Measurements from ENCODE around the gene PFKFB1.

Gene PFKFB1

DNA sequence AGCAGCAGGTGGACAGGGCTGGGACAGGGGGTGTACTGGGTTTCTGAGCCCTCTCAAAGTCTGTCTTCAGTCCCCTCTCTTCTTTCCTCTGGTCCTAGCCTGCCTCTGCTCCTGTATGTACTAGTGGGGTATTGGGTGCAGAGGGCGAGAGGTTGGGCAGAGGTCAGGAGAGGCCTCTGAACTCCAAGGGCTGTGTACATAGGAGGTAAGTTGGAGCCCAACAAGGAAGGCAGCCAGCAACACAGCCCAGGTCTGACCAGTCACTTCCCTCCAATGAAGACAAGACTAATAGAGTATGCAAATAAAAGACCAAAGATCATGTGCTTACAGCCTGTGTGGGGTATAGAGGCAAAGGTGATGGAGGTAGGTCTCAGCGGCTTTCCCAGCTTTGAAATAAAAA, at the start of gene PFKFB1:
PFKFB1 (minus strand) TSS at position 90 of the 400 bp plus-strand sequence. CDS start 181 bp downstream, outside the sequence.
- DNase-seq, result no peak

DNA sequence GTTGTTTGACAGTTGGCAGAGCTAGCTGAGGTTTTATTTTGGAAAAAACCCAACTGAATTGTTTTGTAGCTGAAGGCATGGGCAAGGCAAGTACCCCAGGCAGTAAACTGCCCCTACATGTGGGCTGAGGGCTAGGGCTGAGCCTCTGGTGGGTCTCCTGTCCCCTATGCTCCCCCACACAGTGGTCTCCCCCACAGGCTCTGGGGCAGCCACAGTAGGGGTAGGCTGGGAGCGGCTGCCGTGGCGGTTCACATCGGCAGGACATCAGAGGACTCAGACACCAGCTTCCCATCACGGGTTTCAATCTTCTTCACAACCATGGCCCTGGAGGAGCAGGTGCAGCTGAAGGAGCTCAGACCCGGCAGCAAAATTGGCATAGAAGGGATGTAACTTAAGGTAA, 47.5 kb upstream of the PFKFB1 start:
- DNase-seq, result no peak

DNA sequence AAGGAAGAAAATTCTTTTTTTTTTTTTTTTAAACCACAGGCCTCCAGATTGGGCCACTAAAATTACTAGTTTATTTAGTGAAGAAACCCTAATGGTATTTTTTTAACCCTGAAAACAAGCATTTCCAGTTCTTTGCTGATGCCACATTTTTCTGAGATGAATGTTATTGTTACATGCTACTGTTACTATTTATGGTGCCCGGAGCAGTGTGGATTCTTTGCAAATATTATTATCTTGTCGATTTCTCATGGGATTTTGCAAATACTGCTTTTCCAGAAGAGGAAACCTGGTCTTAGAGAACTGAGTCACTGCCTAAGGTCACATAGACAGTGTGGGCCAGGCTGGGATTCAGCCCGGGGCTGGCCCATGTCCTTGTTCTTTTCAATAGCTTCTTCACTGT, 45.5 kb upstream of the PFKFB1 start:
- no peak for DNase-seq

DNA sequence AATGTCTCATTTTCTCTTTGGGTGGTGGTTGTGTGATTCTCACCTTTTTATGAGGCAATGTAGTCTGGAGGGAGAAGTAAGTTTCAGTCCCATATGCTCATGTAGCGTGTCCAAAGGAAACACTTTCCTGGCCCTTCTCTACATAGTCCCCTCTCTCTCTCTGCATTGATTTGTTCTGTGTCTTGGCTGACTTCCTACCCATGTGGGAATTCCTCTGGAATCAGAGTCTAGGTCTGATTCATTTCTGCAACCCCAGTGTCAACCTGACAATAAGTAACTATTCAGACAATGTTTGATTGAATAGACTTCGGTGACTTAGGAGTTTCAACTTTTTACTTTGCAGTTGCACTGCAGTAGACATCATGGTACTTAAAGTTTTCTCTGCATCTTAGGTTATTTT, 39.4 kb upstream of the PFKFB1 start:
- no peak for DNase-seq

DNA sequence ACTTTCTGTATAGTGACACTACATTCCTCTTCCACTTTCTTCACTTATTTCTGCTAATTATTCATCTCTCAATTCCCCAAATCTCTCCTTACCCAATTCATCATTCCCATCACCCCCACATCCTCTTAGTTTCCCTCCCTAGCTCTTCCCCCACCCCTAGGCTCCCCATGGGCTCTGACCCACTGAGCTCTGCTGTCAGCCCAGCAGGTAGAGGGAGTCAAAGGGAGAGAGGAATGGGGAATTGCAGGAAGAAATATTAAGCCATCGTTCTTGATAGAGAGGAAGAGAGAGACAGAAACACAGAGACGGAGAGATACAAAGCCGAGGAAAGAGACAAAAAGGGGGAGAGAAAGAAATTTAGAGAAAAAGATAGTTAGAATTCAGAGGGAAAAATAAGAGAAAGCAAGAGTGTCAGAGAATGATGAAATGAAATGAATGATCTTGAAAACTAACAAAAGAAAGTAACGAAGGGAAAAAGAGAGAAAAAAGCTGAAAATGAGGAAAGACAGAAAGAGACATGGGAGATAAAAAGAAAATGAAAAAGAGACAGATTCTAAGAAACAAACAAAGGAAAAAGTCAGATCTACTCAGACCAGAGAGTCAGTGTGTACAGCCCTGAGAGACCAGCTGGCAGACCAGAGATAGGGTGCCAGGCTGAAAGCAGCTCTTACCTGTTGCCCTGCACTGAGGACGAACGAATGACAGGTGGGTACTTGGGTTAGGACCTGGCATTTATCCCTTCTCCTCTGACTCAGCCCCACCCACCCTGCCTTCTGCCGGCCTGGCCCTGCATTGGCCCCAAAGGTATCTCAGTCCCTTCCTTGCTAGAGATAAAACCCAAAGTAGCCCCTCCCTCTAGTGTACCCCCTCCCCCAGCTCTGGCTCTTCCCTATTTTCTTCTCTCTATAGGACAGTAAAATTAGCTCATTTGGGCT, 36.5 kb upstream of the PFKFB1 start, which contains the start of gene ALAS2:
ALAS2 (minus strand) TSS at position 707 of the 935 bp plus-strand sequence. CDS start 4,977 bp downstream, outside the sequence.
- DNase-seq, result no peak

DNA sequence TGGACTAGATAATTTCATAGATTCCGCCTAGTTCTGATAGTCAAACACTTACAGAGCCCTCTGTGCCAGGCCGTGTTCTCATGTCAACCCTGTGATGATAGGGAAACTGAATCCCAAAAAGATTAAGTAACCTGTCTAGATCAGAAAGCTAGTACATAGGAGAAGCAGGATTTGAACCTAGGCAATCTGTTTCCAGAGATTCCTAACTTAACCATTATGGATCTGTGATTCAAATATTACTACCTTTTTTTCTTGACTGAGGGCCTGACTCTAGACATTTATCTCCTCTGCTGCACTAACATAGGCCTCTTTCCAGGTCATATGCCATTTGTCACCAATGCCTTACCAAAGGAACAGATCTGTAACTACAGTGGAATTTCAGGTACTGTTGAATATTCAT, 35.3 kb upstream of the PFKFB1 start:
- DNase-seq, result no peak

DNA sequence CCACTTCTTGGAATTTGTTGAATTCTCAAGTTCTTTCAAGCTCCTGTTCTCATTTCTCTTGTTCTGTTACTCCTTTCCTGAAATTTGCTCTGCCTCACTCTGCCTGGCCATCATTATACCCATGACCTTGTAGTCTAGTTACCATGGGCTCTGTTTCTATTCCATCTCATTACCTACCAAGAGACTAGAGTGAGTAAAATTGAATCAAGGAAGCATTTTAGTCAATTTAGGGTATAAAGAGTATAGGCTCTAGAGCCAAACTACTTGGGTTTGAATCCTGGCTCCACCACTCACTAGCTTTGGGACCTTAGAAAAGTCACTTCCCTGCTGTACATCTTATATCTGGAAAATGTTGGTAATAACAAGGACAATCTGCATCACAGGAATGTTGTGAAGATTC, 34.6 kb upstream of the PFKFB1 start:
- no peak for DNase-seq

DNA sequence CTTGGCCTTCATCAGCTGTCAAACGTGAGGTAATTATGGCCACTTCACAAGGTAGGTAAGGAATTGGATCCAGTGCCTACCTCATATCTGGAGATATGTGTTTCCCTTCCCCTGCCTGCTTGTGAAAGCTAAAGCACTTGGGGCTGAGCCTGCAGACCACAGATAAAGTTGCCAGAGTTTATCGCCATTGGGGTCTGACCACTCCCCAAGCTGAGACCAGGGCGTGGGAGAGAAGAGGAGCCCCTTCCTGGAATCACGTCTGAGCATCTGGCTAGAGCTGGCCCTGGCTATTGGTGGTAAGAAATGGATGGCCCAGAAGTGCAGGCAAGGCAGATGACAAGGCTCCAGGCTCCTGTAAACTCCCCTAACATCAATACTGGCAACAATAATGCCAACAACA, 34.1 kb upstream of the PFKFB1 start:
- DNase-seq, result no peak

DNA sequence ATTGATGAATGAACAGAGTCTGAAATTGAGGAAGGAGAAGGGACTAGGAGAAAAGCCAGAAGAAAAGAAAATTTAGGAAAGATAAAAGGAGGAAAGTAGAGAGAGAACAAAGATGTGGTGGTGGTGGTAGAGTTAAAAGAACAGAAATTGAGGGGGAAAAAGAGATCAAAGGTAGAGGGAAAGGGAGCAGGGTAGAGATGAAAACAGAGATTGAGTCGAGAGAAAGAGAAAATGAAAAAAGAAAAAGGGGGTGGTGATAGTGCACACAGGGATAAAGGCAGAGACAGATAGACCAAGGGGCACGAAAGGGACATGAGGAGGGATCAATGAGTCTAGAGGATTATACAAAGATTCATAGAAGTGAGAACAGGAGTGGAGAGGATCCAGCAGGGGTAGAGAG, 32.9 kb upstream of the PFKFB1 start:
- DNase-seq, result no peak

DNA sequence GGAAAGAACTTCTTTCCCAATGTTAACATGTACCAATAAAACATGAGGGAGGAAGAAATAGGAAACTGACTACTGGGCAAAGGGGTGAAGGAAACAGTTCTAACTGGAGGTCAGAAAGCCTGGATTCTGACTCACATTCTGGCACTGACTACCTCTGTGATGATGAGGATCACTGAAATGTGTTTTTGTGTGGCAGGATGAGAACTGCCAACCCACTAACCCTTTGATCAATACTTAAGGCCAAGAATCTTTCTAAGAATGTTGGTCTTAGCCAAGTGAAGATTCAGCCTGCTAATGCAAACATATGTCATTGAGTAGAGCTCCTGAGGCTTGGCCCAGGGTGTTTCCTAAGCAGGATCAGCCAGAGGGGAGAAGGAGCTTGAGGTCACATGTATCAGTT, 32.2 kb upstream of the PFKFB1 start:
- no peak for DNase-seq

DNA sequence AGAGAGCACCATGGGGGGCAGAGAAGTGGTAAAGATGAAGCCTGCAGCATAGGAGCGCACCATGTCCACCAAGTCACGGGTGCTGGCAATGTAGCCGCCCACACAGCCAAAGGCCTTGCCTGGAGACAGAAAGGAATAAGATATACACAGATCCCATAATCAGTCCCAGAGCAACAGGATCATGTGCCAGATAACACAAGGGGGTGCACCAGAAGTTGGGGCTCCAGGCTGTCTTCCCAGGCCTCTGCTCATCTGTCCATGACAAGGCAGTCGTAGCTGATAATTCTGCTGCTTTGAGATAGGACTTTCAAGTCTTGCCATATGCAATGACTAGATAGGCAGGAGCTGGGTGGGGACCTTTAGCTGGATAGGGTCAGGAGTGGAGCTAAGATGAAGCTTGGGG, 20.9 kb upstream of the PFKFB1 start:
- no peak for DNase-seq

DNA sequence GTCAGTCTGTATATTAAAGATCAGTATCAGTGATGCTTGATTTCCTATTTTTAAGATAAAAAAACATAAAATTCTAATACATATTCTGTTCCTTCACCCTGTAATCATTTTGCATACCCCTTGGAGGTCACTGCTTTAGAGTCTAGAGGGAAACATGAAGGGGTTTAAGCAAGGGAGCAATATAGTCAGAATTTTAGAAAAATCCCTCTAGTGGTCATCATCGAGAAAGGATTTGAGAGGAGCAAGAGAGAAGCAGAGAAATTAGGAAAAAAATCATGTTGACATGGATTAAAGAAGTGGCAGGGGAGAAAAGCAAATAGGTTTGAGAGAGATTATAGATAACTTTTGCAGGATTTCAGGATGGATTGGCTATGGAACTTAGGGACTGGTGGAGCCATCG, 17.3 kb upstream of the PFKFB1 start:
- peak in 1 of 3 experiments; percentile 5 for DNase-seq

DNA sequence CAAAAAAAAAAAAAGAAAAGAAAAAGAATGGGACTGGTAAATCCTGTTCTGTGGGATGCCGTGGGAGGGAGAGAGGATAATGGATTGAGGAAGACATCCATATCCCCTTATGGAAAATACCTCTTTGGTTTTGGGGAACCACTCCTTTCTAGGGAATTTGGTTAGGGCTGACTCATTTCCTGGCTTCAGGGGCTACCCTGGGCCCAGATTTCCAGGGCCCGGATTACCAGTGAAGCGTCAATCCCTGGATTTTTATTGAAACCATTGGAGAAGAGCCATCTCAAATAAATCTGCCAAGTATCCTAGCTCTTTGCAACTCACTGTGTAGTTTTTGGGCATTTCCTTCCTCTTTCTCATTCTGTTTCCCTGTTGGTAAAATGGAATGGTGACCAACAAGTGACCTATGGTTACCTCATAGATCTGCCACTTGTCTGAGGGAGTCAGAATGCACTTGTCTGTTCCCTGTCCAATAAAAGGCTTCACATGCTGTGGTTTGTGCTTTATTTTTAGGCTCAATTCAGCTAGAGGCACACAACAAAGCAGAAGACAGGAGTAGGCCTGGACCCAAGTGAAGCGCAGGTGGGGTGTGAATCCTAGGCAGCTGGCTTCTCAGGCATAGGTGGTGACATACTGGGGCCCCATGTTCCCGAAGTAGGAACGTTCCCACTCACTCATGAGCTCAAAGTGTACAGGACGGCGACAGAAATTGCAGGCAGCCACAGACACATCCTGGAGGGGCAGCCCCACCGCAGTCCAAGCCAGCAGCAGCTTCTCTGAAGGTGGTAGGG, 14.8 kb upstream of the PFKFB1 start:
- no peak for DNase-seq

DNA sequence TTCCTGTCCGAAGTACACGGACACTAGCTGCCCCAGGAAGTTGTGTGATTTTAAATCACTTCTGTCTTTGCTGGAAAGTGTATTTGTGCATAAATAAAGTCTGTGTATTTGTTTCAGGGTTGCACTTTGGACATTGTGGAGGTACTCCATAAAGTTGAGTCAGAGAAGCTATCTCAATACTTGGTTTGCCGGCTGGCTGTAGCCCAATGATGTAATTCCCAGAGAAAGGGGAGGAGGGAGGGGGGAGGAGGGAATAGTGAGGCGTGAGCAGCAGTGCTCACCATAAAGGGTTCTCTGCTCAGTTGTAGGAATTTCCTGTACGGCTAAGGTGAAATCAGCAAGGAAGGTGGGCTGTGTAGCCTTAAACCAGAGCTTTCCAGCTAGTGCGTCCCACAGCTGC, 13.7 kb upstream of the PFKFB1 start:
- no peak for DNase-seq

DNA sequence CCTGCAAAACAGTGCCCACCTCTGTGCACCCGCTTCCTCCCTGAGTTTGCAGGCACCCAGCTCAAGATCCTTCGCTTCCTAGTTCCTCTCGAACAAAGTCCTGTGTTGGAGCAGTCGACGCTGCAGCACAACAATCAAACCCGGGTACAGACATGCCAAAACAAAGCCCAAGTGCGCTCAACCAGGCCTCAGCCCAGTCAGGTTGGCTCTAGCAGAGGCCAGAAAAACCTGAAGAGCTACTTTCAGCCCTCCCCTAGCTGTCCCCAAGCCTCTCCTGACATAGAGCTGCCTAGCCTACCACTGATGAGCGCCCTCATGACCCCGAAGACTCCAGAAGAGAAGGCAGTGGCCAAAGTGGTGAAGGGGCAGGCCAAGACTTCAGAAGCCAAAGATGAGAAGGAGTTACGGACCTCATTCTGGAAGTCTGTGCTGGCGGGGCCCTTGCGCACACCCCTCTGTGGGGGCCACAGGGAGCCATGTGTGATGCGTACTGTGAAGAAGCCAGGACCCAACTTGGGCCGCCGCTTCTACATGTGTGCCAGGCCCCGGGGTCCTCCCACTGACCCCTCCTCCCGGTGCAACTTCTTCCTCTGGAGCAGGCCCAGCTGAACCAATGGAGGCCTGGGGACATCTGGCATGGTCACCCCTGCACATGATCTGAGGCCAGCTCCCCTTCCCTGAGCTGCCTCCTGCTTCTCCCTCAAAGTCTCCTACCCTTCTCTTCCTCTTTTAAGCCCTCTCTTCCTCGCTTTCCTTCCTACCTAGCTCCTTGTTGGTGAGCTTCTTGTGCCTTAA, 13.0 kb upstream of the PFKFB1 start:
- no peak for DNase-seq

DNA sequence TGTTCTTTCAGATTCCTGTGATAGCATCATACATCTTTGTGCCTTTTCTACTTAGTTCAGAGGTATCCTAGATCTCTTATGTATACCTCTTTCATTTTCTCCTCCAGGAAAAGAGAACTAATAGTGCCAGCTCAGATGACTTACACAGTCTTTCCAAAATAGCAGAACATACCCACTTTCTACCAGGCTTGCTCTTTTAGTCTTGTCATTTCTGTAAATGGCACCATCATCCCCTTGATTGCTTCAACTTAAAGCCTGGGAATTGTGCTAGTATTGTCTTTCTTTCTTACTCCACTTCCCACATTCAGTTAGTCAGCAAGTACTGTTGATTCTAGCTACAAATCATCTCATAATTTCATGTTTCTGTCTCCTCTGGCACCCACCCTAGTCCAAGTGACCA, 11.3 kb upstream of the PFKFB1 start:
- no peak for DNase-seq

DNA sequence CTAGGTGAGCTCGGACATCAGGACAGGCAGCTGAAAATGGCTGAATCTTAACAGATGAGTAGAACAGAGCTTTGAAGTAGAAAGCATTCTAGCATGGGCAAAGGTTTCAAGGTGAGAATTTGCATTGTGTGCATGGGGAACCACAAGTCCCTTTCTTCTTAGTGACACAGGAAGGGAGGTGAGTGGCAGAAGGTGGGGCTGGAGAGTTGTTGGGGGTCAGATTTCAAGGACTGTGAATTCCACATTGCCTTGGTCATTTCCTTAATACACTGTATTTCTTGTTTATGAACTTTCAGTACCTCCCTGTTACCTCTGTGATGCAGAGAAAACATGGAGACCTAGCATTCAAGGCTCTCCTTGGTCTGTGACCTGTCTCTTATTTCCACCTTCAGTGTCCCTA, 10.2 kb upstream of the PFKFB1 start:
- DNase-seq, result no peak

DNA sequence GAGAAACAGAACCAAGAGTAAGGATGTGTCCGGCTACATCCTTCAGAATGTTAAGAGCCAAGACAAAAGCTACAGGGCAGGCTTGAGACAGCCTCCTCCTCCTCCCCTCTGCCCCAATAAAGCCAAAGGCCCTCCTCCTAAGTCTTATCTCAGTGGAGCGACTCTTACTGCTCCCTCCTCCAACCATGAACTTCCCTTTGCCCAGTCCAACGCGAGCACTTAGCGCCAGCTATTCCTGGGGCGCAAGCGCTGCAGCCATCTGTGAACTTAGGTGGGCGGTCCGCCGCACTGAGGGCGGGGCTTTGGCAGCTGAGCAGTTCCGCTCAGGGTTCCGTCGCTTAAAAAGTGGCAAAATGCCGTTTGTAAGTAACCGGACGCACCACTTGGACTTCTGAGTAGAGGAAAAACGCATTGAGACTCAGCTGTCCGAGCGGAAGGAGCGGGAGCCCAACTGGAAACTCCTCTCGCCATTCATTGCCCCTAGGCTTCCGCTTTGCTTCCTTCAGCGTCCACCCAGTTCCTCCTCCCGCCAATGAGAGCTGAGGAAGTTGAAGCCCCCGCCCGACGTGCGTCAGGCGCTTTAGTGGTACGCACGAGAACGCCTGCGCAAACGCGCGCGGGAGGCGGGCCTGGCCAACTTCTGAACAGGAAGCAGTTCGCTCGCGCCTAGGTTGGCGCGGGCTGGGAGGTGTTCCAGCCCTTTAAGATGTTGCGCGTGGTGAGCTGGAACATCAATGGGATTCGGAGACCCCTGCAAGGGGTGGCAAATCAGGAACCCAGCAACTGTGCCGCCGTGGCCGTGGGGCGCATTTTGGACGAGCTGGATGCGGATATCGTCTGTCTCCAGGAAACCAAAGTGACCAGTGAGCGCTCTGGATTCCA, 6.0 kb upstream of the PFKFB1 start, which contains the start of gene APEX2:
APEX2 (plus strand) TSS at position 647 of the 882 bp plus-strand sequence; CDS start at position 707, 60 bp downstream.
- peak; percentile 73 to 94 (median 91) for DNase-seq

DNA sequence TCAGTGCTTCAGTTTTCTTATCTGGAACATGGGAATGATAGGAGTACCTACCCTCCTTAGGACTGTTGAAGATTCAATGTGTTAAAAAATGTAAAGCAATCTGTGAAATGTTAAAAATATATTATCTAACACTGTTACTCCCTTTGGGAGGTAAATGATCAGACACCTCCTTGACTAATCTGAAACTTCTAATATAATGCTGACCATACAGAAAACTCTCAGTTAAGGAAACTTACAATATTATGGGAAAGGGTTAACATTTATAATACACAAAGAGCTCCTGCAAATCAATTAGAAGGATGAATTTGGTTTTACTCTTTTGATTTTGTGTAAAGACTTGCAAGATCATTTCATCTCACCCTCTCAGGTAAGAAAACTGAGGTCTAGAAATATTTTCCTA, 1.6 kb upstream of the PFKFB1 start:
- no peak for DNase-seq

DNA sequence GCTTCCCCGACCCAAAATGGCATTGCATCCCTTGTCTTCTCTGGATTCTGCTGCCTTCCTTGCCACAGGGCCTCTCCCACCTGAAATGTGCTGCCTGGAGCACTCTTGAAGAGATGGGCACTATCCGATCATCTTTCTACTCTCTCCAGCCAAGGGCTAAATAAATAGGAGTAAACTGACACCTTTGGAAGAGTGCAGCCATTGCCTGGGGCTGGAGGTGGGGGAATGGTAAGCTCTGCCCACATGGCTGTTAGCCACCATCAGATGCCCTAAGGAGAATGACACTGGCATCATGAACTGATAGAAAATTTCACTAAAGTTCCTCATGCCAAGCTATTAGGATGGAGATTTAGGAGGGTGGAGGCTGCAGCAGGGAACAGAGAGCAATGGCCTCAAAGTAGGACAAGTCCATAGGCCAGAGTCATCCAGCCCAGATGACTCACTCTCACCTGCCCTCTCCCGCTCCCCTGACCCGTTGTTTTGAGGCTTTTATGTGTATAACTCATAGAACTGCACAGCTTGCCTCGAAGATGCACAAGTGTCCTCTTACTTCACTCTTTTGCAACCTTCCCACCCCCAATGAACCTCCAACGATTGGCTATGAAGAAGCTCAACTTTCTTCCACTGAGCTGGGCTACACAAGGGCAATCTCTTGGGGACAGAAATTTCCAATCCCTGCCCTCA, 822 bp upstream of the PFKFB1 start:
- no peak for DNase-seq

DNA sequence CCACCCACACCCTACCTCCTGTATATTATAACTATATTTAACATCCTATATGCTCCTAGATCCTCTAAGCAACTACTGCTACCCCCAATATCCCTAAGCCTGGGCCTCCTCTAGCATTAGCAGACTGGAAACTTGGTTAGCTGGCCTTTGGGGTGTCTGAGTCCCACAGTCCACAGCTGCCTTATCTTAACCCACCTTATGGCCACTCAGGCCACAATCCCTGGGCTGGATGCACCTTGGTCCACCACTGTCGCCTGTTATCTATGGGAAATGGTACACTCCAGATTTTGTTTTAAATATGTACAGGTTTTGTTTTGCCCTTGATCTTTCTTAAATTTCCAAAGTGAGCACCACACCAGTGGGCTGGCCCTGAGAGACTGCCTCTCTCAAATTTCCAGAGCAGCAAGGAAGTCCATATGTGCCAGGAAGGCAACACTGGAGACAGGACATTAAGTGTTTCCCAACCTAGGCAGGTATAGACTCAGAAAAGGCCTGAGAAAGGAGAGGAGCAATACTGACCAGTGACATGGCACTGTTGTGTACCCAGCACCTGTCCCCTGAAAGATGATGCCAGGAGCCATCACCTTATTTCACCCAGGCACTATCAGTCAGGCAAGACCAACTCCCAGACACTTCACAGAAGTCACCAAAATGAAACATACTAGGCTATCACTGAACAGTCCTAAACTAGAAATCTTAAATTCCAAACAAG, 921 bp downstream of the PFKFB1 start:
- no peak for DNase-seq

All from NCI-H1417 (cell line).